Heart left ventricle (tissue), 16 donors: Measurements from ENCODE around the gene KLHL29. TPM values are rescaled to one million over a fixed set of nuclear protein-coding genes. Genes with fewer than 3 reads are reported as not detected.
A peak's percentile ranks its signal among the peaks of the same experiment; 100 is the strongest.

ENCODE experiments used
- ATAC-seq, 4 donors: fragments of 200-7000 bp; cut with Tn5 transposase; one replicate each; pipeline ENCODE4 v1.9.1; 2020 to 2022; ENCODE audit warnings: moderate library complexity in 4 of 4, mild to moderate bottlenecking in 3 of 4, moderate number of reproducible peaks in 1 of 4
- DNase-seq, 5 donors: peaks; one replicate each; pipeline ENCODE4 v3.0.0-alpha.2; 2020
- H3K27ac ChIP-seq, 12 donors: fragments of 200-600 bp; sonication (generic) in 4 of 12; one replicate each; pipeline versions ENCODE4 v1.5.0 to v1.8.0; 2016 to 2022; ENCODE audit warnings: mild to moderate bottlenecking in 2 of 12
- H3K27me3 ChIP-seq, 9 donors: fragments of 200-600 bp; sonication (generic) in 2 of 9; one replicate each; pipeline versions ENCODE4 v1.5.1 to v1.8.0; 2016 to 2022; ENCODE audit warnings: mild to moderate bottlenecking in 3 of 9
- H3K36me3 ChIP-seq, 9 donors: fragments of 200-600 bp; sonication (generic) in 2 of 9; one replicate each; pipeline versions ENCODE4 v1.5.0 to v1.8.0; 2018 to 2022; ENCODE audit warnings: mild to moderate bottlenecking in 2 of 9
- H3K4me1 ChIP-seq, 12 donors: fragments of 200-600 bp; sonication (generic) in 4 of 12; one replicate each; pipeline versions ENCODE4 v1.5.0 to v1.8.0; 2016 to 2022; ENCODE audit warnings: mild to moderate bottlenecking in 3 of 12
- H3K4me3 ChIP-seq, 12 donors: fragments of 200-600 bp; sonication (generic) in 4 of 12; one replicate each; pipeline versions ENCODE4 v1.5.0 to v1.8.0; 2017 to 2022; ENCODE audit warnings: mild to moderate bottlenecking in 9 of 12, moderate library complexity in 4 of 12
- H3K9me3 ChIP-seq, 12 donors: fragments of 200-600 bp; sonication (generic) in 4 of 12; one replicate each; pipeline versions ENCODE4 v1.5.0 to v1.8.0; 2016 to 2022; ENCODE audit warnings: mild to moderate bottlenecking in 1 of 12
- POLR2A ChIP-seq, 2 donors: fragments of 450-650 bp; IDR thresholded peaks; one replicate each; pipeline ENCODE4 v1.6.1; 2017; ENCODE audit warnings: antibody characterized with exemption in 2 of 2, mild to moderate bottlenecking in 2 of 2, moderate library complexity in 2 of 2
- WGBS, 4 donors: extraction: QIAGEN DNeasy Blood & Tissue Kit in 2 of 4; methylation state at CpG; one replicate each; pipeline versions ENCODE4 v1.1.5 to v1.1.7; 2013 to 2018; 5-methylcytosine and 5-hydroxymethylcytosine counted together
- intact Hi-C, 10 donors: fragments of 100-400 bp; cut with DNase I; formaldehyde crosslinking; loops; one replicate each; pipeline versions ENCODE4 v1.11.1 to v1.14.2; 2022
- polyA plus RNA-seq, 2 donors: library from polyadenylated mRNA; stranded (reverse); fragments of 200-250 nt; gene quantifications; one replicate each; pipeline ENCODE4 v1.2.3, GENCODE V29; 2013
- total RNA-seq, 9 donors: library from RNA; depleted of rRNA in 2 of 9; stranded (reverse); fragments of >200 nt in 2 of 9; fragmentation: NEBNext Ultra II Directional in 3 of 9; extraction: Animal tissue kit (Norgen Biotek cat#: 25700) in 3 of 9; gene quantifications; one replicate each; pipeline versions ENCODE4 v1.1.0 to v1.2.4, GENCODE V29; 2016 to 2023
- TF ChIP-seq, protein P1 (sequence below), 12 donors: fragments of 200-600 bp; sonication (generic) in 4 of 12; IDR thresholded peaks; one replicate each; pipeline versions ENCODE4 v1.5.0 to v1.8.0; 2018 to 2022; ENCODE audit warnings: antibody characterized with exemption in 12 of 12, mild to moderate bottlenecking in 5 of 12
- donor health status: ischemic (EF 13 %, LVEDD 7.1; RV severe dilation, severe dysfunction).
- donor health status: healthy with polysubstance abuse.
- donor health status: DM: no; HTN: yes; CAD: no.
- donor health status: DM: no; HTN: no; CAD: no.
- donor health status: ischemic (EF 25% LVEDD 6.9; RV normal size, moderate dysfunction).
- donor health status: ischemic (EF 25% LVEDD 5.7; RV mildly dilated, moderate dysfunction).
- donor health status: healthy.
- donor health status: DM: yes; HTN: yes; CAD: no.
- donor health status: ischemic (EF 35%, LVEDD 5.7; RV mildly dilated, moderate dysfunction).
- donor health status: nonischemic (EF 11% LVEDD 7.7; RV severe dilation, severe dysfunction).
- donor health status: DM: yes; HTN: yes; CAD: no.
- donor health status: PGD.
- donor health status: ischemic (EF 29% LVEDD 5.4; RV normal size, mild dysfunction).
- donor health status: nonischemic (EF 23%, LVEDD 6.1; RV moderate dilation, normal function).

KLHL29 gene
- total and polyA plus RNA-seq, 11 donors: 0.74 to 2.7 (median 1.1) TPM

- TF ChIP-seq, protein P1, sequence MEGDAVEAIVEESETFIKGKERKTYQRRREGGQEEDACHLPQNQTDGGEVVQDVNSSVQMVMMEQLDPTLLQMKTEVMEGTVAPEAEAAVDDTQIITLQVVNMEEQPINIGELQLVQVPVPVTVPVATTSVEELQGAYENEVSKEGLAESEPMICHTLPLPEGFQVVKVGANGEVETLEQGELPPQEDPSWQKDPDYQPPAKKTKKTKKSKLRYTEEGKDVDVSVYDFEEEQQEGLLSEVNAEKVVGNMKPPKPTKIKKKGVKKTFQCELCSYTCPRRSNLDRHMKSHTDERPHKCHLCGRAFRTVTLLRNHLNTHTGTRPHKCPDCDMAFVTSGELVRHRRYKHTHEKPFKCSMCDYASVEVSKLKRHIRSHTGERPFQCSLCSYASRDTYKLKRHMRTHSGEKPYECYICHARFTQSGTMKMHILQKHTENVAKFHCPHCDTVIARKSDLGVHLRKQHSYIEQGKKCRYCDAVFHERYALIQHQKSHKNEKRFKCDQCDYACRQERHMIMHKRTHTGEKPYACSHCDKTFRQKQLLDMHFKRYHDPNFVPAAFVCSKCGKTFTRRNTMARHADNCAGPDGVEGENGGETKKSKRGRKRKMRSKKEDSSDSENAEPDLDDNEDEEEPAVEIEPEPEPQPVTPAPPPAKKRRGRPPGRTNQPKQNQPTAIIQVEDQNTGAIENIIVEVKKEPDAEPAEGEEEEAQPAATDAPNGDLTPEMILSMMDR (IDR thresholded peaks at IDR 0.05): no peak
- no peak for TF ChIP-seq POLR2A (IDR thresholded peaks at IDR 0.05)
- H3K27me3 ChIP-seq: no peaks in the 10 kb centered on the region
- ATAC-seq: no peak
- peak overlapping the region; percentile 48 to 97 (median 75) for H3K27ac ChIP-seq
- H3K4me3 ChIP-seq: no peak overlapping the region
- peaks cover 0 to 42% (median 26%) of the 10 kb centered on the region in 12 donors for H3K4me1 ChIP-seq
- intact Hi-C loops: no loop called here
- no peaks in the 10 kb centered on the region for H3K9me3 ChIP-seq
- WGBS, 4 donors: 86 to 92% (median 89%) methylated on average over 10 of the region's 10 CpGs
- DNase-seq: no peak
- no peaks in the 10 kb centered on the region for H3K36me3 ChIP-seq
Measured at GRCh38 chr2:23618265-23618664, 233.3 kb downstream of the KLHL29 start.

- Histone ChIP-seq H3K9me3 (peaks cover 0 to 1% (median 0%) of the 10 kb centered on the region in 12 donors), H3K27me3 (no peaks in the 10 kb centered on the region), H3K27ac (peak overlapping the region in 6 of 12 donors; percentile 48 to 97 (median 82)), H3K4me1 (peaks cover 0 to 42% (median 26%) of the 10 kb centered on the region in 12 donors), H3K36me3 (no peaks in the 10 kb centered on the region), H3K4me3 (no peak overlapping the region)
- intact Hi-C loops: no loop called here
- WGBS, 4 donors: 82 to 89% (median 86%) methylated on average over 7 of the region's 7 CpGs
- ATAC-seq (no peak), DNase-seq (peak in 1 of 5 donors; percentile 47)
- TF ChIP-seq, protein P1 (IDR thresholded peaks at IDR 0.05): no peak
- no peak for TF ChIP-seq POLR2A (IDR thresholded peaks at IDR 0.05)
Measured at GRCh38 chr2:23618794-23619530, 234.0 kb downstream of the KLHL29 start.

DNA sequence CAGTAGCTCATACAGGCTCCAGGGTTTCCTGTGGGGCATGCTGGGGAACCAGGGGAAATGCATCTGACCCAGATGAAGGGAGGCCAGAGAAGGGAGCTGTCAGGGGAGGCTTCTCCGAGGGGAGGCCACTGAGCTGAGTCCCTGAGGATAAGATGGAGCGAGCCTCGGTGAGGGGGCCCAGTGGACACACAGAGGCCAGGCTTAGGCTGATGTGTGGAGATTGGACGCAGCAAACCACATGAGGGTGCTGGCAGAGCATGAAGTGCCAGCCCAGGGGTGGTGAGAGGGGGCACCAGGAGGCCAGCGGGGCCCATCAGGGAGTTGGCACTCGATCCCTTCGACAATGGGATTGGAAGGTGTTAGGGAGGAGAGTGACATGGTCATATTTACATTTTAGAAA is 235.0 kb downstream of the KLHL29 start:
- ATAC-seq: no peak
- H3K27me3 ChIP-seq: no peaks in the 10 kb centered on the region
- WGBS, 4 donors: 95 to 99% (median 98%) methylated on average over 7 of the region's 7 CpGs
- DNase-seq: peak in 1 of 5 donors; percentile 55
- no peak overlapping the region for H3K4me3 ChIP-seq
- intact Hi-C loops: no loop called here
- peaks cover 0 to 9% (median 3%) of the 10 kb centered on the region in 12 donors for H3K9me3 ChIP-seq
- no peaks in the 10 kb centered on the region for H3K36me3 ChIP-seq
- no peak for TF ChIP-seq POLR2A (IDR thresholded peaks at IDR 0.05)
- H3K4me1 ChIP-seq: peaks cover 0 to 42% (median 26%) of the 10 kb centered on the region in 12 donors
- H3K27ac ChIP-seq: peak overlapping the region in 2 of 12 donors; percentile 80 to 89

DNA sequence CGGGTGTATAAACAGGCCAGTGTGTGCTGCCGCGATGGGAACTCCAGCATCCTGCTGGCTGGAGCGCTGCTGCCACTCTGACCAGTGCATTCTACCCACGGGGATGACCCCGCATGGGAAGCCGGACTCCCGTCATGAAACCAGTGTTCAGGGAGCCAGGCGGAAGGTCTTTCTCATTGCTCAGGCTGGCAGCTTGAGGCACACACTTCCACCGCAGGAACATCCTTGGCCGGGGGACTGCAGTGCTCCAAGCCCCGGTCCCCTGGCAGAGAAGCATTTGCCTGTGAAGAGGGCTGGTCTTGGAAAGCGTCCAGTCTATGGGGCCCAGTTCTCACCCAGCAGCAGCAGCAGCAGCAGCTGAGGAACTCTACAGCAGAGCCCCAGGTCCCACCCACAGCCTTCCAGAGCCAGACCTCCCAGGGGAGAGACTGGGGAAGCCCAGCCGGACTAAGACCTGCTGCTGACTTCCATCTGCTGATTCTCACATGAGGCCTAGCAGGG is 235.9 kb downstream of the KLHL29 start:
- Histone ChIP-seq H3K9me3 (peaks cover 0 to 9% (median 3%) of the 10 kb centered on the region in 12 donors), H3K4me3 (no peak overlapping the region), H3K27ac (peak overlapping the region in 2 of 12 donors; percentile 80 to 89), H3K4me1 (peaks cover 0 to 42% (median 26%) of the 10 kb centered on the region in 12 donors), H3K36me3 (no peaks in the 10 kb centered on the region), H3K27me3 (no peaks in the 10 kb centered on the region)
- peak; percentile 53 to 68 (median 65) for DNase-seq
- no peak for TF ChIP-seq POLR2A (IDR thresholded peaks at IDR 0.05)
- TF ChIP-seq, protein P1 (IDR thresholded peaks at IDR 0.05): no peak
- WGBS, 4 donors: 51 to 77% (median 55%) methylated on average over 11 to 14 of the region's 14 CpGs
- peak in 2 of 4 donors; percentile 30 to 34 for ATAC-seq
- intact Hi-C loops: no loop called here
